Measurements from ENCODE around the gene PLEKHG1.
A peak's percentile ranks its signal among the peaks of the same experiment; 100 is the strongest.

Gene PLEKHG1

DNA sequence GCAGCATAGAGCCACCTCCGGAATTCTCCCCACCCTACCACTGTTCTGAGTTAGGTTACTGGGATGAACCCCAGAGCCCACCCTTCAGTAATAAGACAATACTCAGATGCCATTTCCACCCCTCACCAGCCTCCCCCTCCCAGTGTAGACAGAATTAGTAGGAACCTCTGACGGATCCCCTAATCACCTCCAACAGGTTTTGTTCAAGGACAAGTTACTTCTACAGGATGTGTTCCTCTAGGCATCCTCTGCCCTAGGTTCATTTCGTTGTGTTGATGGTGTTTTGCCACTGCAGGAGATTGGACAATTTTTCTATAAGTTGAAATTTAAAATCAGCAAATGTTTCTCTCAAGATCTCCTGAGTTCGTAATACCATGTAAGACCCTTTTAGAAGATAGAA is 22.8 kb downstream of the PLEKHG1 start:
- no peak for DNase-seq

DNA sequence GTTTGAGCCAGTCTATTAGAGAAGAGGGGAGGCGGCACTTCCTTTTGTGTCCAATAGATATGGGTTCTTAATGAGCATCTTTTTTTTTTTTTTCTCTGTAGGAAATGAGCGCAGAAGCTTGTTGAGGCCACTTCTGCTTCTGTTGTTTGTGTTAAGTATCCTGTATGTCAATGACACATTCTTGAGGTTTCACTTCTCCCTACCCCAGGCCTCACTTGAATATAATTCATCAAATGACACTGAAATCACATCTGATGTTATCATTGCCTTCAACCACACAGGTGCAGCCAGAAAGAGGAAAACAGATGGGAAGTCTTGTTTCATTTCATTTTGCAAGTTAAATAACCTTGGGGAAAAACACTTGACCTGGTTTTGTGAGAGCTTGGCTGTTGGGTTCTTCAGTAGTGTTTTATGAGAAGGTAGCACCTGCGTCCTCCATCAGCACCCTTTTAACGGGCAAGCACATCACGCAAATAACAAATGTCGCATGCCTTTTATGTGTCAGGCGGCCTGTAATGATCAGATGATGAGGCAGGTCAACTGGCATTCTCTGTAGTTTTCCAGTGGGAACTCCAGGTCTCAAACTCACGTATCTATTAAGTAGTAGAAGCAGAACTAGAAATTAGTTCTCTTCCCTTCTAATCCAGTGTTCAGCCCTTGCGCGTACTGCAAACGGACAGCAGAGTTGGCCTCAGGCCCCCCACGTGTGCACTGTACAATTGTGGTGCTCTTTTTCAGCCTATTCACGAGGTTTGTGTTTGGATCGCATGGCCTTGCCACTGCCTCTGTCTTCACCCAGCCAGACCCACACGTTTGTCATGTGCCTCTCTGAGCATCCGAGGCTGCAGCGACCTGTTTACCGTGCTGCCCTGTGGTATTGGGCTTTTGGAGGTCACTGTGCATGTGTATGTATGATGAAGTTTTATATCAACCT is 23.5 kb downstream of the PLEKHG1 start:
- DNase-seq = peak; percentile 22

DNA sequence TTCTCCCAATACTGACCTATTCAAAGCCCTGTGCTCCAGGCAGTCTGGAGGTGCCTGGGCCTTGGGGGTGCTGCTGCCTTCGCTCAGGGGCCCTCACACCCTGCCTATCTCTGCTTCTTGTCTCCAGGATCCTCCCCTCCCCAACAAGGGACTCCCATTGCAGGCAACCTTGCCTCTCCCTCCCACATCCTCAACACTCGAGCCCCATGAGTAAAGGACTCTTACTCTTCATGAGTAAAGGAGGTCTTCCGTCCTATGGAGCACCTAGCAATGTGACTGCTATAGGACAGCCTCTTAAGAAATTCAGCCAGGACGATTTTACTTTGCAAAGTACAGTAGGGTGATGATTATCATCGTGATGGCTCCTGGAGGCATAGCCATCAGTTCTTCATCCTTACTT is 24.5 kb downstream of the PLEKHG1 start:
- no peak for DNase-seq

GRCh38 chr6:150625927-150626326 is 26.2 kb downstream of the PLEKHG1 start:
- no peak for DNase-seq

GRCh38 chr6:150627154-150627553 is 27.5 kb downstream of the PLEKHG1 start:
- DNase-seq = no peak

DNA sequence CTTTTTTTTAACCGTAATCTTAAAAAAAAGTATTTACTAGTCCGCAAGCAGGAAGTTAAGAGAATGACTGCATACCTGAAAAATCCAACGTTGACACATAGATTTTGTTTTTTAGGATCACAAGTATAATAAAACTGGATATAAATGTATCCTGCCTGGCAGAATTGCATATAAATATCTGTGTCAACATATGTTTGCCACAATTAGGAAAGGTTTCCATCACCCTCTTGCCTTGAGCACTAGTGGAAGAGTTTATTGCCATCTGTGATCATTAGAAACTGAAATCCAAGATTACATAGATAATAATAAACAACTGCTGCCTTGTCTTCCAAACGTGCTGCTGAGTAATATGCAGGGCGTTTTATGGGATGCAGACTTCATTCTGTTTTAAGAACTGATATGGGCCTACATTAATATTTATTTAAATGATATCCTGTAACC is 27.9 kb downstream of the PLEKHG1 start:
- no peak for DNase-seq

DNA sequence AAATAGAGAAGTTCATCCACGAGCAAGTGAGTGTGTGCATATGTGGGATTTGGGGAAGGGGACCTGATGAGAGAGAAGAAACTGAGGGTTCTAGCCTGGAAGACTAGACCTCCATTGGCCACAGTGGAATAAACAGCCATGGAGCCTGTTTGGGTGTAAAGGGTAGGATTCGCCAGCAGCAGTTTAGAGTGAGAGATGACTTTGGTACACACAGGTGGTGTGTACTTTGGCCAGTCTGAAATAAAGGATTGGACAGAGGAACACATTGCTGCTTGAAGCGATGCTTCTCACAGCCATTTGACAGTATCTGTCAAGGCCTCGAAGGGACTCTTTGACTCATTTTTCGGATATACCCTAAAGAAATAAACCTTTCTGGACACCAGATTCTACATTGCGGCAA is 29.2 kb downstream of the PLEKHG1 start:
- no peak for DNase-seq

- DNase-seq = no peak
Observed at GRCh38 chr6:150631283-150631983, 31.7 kb downstream of the PLEKHG1 start.

DNA sequence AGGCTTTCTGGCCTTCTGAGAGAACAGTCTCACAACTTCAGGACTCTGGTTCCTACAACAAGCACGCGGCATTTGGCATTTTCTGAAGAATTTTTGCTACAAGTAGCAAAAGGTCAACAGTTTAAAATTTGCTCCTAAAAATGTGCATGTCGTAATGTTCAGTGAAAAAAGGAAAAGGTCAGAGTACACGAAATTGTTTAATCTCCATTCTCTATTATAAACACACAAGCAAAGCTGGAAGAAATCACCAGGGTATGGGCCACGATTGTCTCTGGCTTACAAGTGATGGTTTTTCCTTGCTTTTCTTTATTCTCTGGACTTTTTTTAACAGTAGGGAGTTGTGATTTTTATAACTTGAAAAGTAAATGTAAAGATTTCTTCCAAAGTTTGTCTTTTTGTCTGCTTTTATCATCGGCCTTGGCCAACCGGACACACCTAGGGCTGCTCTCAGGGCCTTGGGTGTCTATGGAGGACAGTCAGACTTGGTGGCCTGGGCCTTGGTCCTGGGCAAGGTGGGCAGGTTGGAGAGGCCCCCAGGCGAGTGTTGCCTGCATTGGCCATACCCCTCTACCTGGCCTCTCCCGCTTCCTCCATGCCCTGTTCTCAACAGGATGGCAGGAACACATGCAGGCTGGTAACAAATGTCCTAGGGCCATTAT is 32.4 kb downstream of the PLEKHG1 start:
- no peak for DNase-seq

DNA sequence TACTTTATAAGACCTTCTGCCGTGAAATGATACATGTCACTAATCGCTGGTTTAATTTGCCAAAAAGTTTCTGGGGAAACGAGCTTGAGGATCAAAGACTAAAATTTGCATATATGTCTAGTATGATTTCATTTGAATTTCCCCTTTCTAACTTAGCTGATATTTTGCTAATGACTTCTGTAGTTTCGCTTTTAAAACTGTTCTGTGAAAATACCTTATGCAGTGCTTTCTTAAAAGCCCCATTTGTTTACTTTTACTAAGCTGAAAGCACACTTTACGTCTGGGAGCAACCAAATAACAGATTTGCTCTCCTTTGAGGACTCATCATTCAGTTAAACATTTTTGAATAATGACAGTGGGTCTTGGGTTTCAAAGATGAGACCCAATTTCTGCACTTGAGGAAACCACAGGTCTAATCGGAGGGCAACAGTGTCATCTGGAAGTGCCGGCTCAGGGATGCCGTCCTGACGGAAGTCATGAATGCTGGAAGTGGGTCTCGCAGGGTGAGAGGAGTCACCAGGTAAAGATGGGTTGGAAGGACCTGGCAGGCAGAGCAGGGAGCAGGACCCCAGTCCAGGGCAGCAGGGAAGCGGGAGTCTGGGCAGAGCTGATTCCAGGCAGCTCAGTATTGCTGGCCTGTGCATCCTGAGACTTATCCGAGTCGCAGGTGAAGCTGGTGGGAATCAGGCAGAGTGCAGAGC is 33.2 kb downstream of the PLEKHG1 start:
- DNase-seq = no peak

GRCh38 chr6:150633486-150633834 is 33.8 kb downstream of the PLEKHG1 start:
- DNase-seq = no peak

DNA sequence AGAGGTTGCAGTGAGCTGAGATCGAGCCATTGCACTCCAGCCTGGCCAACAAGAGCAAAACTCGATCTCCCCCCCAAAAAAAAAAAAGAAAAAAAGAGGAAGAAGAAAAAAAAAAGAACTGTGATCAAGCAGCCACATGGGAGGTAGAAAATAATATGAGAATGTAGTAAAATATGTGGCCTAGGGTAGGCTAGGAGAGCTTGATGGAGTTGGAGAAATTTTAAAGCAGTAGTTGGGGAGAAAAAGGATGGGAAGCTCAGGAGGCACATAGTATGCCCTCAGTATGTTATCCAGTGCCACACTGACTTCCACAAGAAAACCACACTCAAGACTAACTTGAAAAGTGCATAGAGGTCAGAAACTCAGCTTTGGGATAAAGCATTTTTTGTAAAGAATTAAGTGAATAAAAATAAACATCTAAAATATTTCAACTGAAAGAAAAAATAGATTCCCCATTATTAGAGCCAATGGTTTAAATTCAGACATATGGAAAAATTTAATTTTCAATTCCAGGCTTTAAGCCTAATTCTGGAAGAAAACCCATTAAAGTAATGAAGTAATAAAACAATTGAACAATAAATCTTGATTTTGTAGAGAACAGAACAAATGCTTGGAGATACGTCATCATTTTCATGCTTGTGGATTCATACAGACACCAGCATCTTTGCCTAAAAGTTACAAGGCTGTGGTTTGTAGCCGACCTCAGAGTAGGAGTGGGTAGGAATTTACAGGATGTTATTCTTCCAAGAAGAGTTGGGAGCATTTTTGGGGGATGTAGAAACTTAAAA is 34.7 kb downstream of the PLEKHG1 start:
- DNase-seq = no peak

- DNase-seq = no peak
Observed at GRCh38 chr6:150634964-150635292, 35.2 kb downstream of the PLEKHG1 start.

DNA sequence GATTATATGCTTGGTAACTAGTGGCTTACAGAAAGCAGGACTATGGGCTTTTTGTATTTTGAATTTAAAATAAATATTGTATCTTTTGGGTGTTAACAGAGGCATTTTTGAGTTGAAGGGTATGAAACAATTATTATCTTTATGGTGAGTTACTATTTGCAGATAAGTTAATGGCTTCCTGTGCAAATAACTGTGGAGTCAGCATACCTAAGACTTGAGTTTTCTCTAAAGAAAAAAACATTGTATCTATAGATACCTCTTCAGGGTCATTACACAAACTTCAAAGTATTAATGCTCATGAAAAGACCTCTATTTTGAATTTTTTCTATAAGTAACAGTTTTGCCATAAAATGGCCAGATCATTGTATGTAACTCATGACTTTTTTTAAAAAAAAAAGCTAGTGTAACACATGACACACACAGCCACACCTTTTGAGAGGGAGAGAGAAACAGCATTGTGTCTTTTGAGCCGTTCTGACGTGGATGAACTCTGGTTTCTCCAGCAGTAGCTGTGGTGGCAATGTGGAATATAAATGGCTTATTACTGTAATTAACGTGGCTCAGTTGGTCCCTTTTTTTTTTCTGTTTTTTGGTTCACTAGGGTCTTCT is 36.3 kb downstream of the PLEKHG1 start:
- no peak for DNase-seq

DNA sequence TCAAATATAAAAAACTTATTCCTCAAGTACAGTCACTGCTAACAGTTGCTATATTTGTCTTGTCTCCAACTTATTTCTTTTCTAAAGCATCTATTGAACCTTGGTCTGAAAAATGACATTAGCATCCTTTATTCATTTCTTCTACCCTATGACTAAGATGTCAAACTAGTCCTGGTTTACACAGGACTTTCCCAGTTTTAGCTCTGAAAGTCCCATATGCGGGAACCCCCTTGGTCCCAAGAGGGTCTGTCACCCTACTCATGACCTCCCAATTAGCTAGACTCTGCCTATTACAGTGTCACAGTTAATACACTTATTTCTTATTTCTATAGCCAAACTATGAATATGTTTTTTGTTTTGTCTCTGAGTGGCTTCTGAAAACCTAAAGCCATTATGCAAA is 37.1 kb downstream of the PLEKHG1 start:
- no peak for DNase-seq

GRCh38 chr6:150637266-150637665 is 37.6 kb downstream of the PLEKHG1 start:
- DNase-seq = no peak

DNA sequence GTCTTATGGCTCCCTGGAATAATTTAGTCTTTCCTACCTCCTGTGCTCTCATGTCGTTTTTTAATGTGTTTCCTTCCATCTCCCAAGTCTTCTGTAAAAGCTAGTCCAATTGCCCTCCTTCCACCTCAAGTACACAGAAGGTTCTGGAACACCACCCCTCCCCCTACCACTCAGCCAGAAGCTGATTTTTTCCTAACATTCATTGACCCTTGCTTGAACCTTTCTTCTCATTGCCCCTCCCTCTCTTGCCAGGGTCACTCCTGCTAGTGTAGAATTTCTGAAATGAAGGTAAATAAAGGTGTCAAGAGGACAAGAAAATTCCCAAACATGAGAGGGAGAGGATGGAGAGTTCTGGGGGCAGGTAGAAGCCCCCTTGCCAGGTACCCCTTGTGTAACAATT is 38.6 kb downstream of the PLEKHG1 start:
- no peak for DNase-seq

- DNase-seq = no peak
Observed at GRCh38 chr6:150638765-150639164, 39.1 kb downstream of the PLEKHG1 start.

DNA sequence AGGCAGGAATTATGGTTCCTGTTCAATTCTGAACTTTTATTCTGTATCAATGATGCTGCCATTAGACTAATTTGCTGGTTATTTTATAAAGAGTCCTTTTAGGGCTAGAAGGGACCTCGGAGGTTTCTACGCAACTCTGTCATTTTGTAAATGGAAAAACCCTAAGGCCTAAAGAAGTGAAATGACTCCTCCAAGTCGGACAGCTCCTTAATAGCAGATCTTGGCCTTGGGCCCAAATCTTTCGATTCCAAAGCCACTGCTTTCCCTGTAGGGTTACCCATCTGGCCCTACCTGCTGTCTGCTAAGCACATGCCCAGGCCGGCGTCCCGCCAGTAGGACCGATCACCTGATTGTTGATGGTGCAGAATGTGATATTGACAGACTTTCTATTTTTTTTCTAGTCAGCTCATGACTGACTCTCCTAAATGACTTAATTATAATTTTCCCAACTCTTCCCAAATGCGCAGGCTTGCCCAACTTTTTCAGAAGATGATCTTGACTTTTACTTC is 40.2 kb downstream of the PLEKHG1 start:
- DNase-seq = no peak

- no peak for DNase-seq
Observed at GRCh38 chr6:150640556-150641209, 41.0 kb downstream of the PLEKHG1 start.
